VCaP (cell line): Measurements from ENCODE around the gene ACSM2A.
"Not testable (repeated sequence)": the region's sequence is repeated elsewhere in the genome, so short reads cannot be mapped to it uniquely, and the experiment has no call there.

Source experiments
- H3K27ac ChIP-seq: fragments of 450-650 bp; 2 replicates; pipeline ENCODE4 v1.5.1; 2017
- TF ChIP-seq, protein P1 (sequence below): fragments of 450-650 bp; conservative IDR thresholded peaks from 2 replicates; pipeline ENCODE4 v1.5.1; 2017; ENCODE audit warnings: mild to moderate bottlenecking, moderate library complexity

The ACSM2A gene

DNA sequence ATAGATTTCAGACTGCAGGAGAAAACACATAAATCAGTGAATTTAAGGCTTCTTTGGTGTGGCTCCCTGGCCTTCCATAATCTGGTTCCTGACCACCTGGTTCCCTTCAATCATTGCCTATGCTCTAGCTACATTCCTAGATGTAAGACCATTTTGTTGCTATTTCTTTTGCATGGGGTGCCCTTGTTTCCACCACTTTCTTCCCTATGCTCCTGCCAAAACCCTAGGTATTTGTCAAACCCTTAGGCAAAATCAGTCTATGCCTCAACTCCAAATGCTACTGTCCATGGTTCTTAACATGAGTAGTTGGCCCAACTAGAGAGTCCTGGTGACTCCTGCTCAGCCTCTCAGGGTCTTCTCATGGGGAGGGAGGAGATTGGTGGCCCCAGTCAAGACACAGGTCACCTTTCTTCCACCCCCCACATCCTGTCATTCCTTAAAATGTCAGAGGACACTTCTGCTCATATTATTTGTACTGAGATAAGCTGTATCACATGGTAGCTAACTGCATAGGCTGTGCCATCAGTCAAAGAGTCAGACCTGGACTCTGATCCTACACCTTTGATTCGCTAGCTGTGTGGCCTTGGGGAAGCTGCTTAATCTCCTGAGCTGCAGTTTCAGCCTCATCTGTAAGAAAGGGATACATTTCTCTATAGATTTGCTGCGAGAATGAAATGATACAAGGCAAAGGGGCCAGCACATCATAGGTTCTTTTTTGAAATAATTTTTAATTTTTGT, 27.0 kb upstream of the ACSM2A start:
- no peak overlapping the region for H3K27ac ChIP-seq
- TF ChIP-seq, protein P1, sequence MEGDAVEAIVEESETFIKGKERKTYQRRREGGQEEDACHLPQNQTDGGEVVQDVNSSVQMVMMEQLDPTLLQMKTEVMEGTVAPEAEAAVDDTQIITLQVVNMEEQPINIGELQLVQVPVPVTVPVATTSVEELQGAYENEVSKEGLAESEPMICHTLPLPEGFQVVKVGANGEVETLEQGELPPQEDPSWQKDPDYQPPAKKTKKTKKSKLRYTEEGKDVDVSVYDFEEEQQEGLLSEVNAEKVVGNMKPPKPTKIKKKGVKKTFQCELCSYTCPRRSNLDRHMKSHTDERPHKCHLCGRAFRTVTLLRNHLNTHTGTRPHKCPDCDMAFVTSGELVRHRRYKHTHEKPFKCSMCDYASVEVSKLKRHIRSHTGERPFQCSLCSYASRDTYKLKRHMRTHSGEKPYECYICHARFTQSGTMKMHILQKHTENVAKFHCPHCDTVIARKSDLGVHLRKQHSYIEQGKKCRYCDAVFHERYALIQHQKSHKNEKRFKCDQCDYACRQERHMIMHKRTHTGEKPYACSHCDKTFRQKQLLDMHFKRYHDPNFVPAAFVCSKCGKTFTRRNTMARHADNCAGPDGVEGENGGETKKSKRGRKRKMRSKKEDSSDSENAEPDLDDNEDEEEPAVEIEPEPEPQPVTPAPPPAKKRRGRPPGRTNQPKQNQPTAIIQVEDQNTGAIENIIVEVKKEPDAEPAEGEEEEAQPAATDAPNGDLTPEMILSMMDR: no peak

DNA sequence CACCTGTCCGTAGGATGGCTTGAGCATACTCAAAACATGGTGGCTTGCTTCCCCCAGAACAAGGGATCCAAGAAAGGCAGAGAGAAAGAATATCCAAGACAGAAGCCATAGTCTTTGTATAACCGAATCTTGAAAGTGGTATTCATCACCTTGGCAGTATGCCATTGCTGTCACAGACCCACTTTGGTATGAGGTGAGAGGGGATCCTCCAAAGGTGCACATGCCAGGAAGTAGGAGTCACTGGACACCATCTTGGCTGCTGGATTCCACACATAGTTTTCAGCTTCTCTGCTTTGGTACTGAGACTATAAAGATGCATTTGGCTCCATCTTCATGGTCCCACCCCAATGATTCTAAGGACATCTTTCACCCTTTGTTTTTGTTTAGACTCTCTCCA, 23.9 kb upstream of the ACSM2A start:
- not testable (repeated sequence) for H3K27ac ChIP-seq

DNA sequence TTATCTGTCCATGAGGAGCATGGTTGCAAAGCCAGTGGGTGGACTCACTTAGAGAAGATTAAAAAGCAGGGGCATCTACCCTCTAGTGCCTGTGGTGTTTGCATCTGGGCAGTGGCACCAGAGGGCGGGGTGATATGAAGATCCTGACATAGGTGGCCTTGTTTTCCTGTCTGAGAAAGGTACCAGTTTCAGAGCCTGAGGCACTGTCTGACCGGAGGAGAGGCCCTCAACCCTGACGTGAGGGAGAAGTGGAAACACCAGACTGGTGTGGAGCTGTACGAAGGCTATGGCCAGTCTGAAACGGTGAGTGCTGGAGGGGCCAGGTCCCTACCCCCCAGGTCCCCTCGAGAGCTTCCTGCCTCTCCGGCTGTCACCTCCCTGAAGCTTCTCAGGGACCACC, 21.8 kb upstream of the ACSM2A start:
- H3K27ac ChIP-seq: not testable (repeated sequence)

GRCh38 chr16:20430480-20430879, 20.8 kb upstream of the ACSM2A start:
- not testable (repeated sequence) for H3K27ac ChIP-seq

GRCh38 chr16:20430948-20431347, 20.4 kb upstream of the ACSM2A start:
- H3K27ac ChIP-seq: no peak overlapping the region
- TF ChIP-seq, protein P1: no peak

DNA sequence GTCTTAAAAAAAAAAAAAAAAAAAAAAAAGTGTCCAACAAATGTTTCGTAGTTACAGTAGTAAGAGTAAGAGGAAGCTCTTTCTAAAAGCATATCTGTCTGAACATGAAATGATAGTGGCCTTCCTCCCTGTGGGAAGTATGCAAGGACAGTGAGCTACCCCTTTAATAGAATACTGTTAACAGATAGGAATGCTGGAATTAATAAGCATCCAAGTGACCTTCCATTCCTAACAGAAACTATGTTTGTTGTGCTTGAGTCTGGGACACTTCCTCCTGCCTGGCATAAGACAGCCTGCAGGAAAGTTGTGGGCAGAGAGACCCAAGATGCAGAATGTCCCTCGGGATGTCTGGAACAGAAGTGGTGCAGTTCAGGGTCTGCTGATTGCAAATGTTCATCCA, 12.4 kb upstream of the ACSM2A start:
- not testable (repeated sequence) for H3K27ac ChIP-seq

- H3K27ac ChIP-seq: not testable (repeated sequence)
These were observed 11.5 kb upstream of the ACSM2A start for GRCh38 chr16:20439820-20440231.

DNA sequence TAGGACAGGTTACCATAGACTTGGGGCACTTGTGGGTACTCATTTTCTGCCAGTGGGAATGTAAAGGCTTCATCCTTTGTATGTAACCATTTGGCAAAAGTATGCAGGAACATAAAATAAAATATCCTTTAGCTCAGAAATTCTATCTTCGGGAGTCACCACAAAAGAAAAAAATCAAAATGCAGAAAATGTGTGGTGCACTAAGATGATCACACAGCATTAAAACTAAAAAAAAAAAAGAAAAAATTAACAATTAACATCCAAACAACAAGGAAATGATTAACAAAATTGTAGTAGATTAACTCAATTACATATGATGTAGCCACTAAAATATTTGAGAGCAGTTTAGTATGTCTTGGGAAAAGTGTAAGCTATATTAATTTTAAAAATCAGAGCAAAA, 10.6 kb upstream of the ACSM2A start:
- H3K27ac ChIP-seq: not testable (repeated sequence)

GRCh38 chr16:20441191-20441590, 10.1 kb upstream of the ACSM2A start:
- TF ChIP-seq, protein P1: no peak
- H3K27ac ChIP-seq: no peak overlapping the region

DNA sequence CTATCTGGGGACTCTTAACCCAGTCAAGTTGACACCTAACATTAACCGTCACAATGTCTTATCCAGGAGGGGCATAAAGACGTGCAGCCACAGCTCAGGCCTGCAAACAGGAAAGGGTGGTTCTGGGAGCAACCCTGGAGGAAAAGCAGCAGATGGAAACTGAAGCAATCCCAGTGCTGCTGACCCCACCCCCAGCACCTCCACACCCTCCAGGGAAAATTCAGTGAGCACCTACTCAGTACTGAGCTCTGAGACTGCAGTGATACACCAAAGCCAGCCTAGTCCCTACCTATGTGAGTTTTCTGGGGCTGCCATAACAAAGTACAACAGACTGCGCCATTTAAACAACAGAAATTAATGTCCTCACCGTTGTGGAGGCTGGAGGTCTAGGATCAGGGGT, 9.5 kb upstream of the ACSM2A start:
- not testable (repeated sequence) for H3K27ac ChIP-seq

DNA sequence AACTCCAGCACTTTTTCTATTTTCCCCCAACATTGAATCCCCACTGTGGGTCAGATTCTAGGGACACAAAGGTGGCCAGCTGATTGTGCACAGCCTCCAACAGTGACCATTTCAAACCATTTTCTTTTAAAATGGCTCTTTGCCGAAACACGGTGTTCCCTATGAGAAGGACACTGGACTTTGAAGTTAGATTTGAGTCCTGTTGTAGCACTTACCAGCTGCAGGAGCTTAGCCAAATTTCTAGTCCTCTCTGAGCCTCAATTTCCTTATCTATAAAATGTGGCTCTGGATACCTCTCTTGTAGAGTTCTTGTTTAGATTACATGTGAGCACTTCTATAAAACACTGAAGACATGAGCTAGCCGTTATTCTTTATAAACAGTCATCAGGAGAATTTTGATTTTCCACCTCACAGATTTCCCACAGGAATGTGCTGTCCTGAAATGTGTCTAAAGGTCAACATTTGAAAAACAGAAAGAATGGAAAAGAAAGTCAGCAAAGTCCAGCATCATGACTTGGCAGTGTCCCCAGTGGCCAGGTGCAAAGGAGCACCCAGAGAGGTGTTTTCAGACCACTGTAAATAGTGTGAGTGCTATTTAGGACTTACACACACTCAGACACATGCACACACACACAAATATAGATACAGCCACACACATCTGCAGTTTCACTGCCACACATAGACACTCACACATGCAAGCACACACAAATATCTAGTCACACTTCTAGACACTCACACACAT, 4.5 kb upstream of the ACSM2A start:
- H3K27ac ChIP-seq: not testable (repeated sequence)

GRCh38 chr16:20453633-20454032, 2.3 kb downstream of the ACSM2A start:
- H3K27ac ChIP-seq: not testable (repeated sequence)

DNA sequence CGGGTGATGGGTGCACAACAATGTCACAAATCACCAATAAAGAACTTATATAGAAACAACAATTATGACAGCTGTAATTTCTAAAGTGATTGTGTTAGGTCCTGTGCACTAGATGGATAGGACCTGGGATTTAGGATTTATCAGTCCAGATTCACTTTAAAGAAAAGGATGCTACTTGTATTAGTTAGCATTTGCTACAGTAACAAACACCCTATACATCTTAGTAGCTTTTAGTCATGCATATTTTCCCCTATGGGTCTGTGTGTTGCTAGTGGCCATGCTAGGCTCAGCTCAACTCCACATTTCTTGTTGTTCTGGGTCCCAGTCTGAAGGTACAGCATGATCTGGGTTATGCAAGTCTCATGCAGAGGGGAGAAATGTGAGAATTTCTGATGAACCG, 7.9 kb downstream of the ACSM2A start:
- H3K27ac ChIP-seq: not testable (repeated sequence)

GRCh38 chr16:20460313-20460712, 9.0 kb downstream of the ACSM2A start:
- not testable (repeated sequence) for H3K27ac ChIP-seq

GRCh38 chr16:20468954-20469353, 17.6 kb downstream of the ACSM2A start:
- H3K27ac ChIP-seq: not testable (repeated sequence)

DNA sequence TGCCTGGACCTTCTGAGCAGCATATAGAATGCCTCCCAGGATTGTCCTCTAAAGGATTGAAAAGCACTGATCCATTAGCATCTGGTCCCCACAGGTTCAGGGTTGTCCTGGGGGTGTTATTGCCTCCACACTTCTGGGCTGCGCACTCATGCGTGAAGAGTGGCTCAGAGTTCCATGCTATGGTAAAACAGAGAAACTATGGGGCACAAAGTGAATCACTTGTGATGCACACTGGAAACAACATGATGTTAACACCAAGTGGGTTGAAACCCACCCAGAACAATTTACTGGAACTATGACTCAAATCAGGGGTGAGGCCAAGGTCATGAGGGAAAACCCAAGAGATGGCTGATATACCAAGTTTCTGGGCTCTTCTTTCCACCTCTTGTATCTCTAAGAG, 18.6 kb downstream of the ACSM2A start:
- not testable (repeated sequence) for H3K27ac ChIP-seq

GRCh38 chr16:20470732-20471131, 19.4 kb downstream of the ACSM2A start:
- not testable (repeated sequence) for H3K27ac ChIP-seq

DNA sequence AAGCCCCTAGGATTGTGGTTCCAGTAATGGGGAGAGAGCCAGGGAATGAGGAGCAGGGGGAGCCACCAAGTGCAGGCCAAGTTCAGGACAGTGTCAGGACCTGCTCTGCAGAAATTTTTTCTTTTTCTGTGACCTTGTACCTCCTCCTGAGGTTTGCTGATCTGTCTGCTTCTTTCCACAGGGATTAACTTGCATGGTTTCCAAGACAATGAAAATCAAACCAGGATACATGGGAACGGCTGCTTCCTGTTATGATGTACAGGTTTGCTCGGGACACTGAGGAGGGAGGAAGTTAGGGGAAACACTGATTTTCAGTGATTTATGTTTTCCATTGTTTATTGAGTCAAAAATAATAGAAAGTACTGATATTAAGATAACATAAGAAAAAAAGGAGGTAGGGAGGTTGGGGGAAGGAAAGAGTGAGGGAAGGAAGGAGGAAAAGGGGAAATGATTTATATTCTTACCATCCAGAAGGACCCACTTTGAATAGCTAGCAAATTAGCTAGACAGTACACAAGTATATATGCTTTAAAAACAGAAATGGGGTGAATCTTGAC, 25.9 kb downstream of the ACSM2A start:
- H3K27ac ChIP-seq: not testable (repeated sequence)
